ENCODE data around the gene SOS1. TPM values are rescaled to one million over a fixed set of nuclear protein-coding genes. Genes with fewer than 3 reads are reported as not detected.
A peak's percentile ranks its signal among the peaks of the same experiment; 100 is the strongest.
"Not testable (repeated sequence)": the region's sequence is repeated elsewhere in the genome, so short reads cannot be mapped to it uniquely, and the experiment has no call there.

SOS1 gene
- total RNA-seq, 2 donors from 2014 or later = 20.8 to 26.9 TPM

GRCh38 chr2:39062320-39062719, 58.5 kb downstream of the SOS1 start:
- intact Hi-C loops (cut with DNase I) = no loop called here
- ATAC-seq (no peak), DNase-seq (no peak)

GRCh38 chr2:39061280-39061679, 59.6 kb downstream of the SOS1 start:
- intact Hi-C loops (cut with DNase I) = no loop called here
- DNase-seq (no peak), ATAC-seq (no peak)

- intact Hi-C loops (cut with DNase I) = loop anchor here (2.0 to 5.0 kb wide), 3 partner anchors 63 to 171 kb away; partner anchors contain the start of gene SOS1 (in 1 of the 2)
- DNase-seq (no peak), ATAC-seq (no peak)
These were observed 61.4 kb downstream of the SOS1 start for GRCh38 chr2:39059366-39059952.

GRCh38 chr2:39058101-39058500, 62.8 kb downstream of the SOS1 start:
- intact Hi-C loops (cut with DNase I) = loop anchor here (2.0 to 5.0 kb wide), 3 partner anchors 64 to 173 kb away; partner anchors contain the start of gene SOS1 (in 1 of the 2)
- no peak for ATAC-seq
- no peak for DNase-seq

GRCh38 chr2:39052665-39053064, 68.2 kb downstream of the SOS1 start:
- intact Hi-C loops (cut with DNase I); ATAC-seq; DNase-seq: not testable (repeated sequence)

- intact Hi-C loops (cut with DNase I) = no loop called here
- DNase-seq (no peak), ATAC-seq (no peak)
These were observed 70.7 kb downstream of the SOS1 start for GRCh38 chr2:39050109-39050508.

- intact Hi-C loops (cut with DNase I) = no loop called here
- DNase-seq (no peak), ATAC-seq (no peak)
These were observed 81.8 kb downstream of the SOS1 start for GRCh38 chr2:39039072-39039471.

- DNase-seq (no peak), ATAC-seq (no peak)
- intact Hi-C loops (cut with DNase I) = no loop called here
These were observed 86.9 kb downstream of the SOS1 start for GRCh38 chr2:39033980-39034379.

- DNase-seq (no peak), ATAC-seq (no peak)
- intact Hi-C loops (cut with DNase I) = no loop called here
These were observed 93.4 kb downstream of the SOS1 start for GRCh38 chr2:39027421-39027820.

- intact Hi-C loops (cut with DNase I) = no loop called here
- ATAC-seq (no peak), DNase-seq (no peak)
These were observed 96.0 kb downstream of the SOS1 start for GRCh38 chr2:39024833-39025232.

GRCh38 chr2:39023649-39024048, 97.2 kb downstream of the SOS1 start:
- intact Hi-C loops (cut with DNase I) = no loop called here
- DNase-seq (no peak), ATAC-seq (no peak)

- DNase-seq = no peak
- intact Hi-C loops (cut with DNase I) = no loop called here
- no peak for ATAC-seq
These were observed 98.1 kb downstream of the SOS1 start for GRCh38 chr2:39022642-39023235.

GRCh38 chr2:39020383-39020782, 100.5 kb downstream of the SOS1 start:
- DNase-seq = no peak
- intact Hi-C loops (cut with DNase I) = no loop called here
- ATAC-seq = no peak

GRCh38 chr2:39018638-39019037, 102.2 kb downstream of the SOS1 start:
- intact Hi-C loops (cut with DNase I) = no loop called here
- ATAC-seq = no peak

GRCh38 chr2:39017334-39017733, 103.5 kb downstream of the SOS1 start:
- intact Hi-C loops (cut with DNase I) = no loop called here
- ATAC-seq = no peak

More at GRCh38 chr2:39018638-39019037, 102.2 kb downstream of the SOS1 start:
- DNase-seq = no peak

GRCh38 chr2:39015424-39015823, 105.4 kb downstream of the SOS1 start:
- intact Hi-C loops (cut with DNase I) = no loop called here
- ATAC-seq (no peak), DNase-seq (no peak)

More at GRCh38 chr2:39017334-39017733, 103.5 kb downstream of the SOS1 start:
- no peak for DNase-seq

GRCh38 chr2:39013871-39014270, 107.0 kb downstream of the SOS1 start:
- intact Hi-C loops (cut with DNase I) = no loop called here

GRCh38 chr2:39008665-39009064, 112.2 kb downstream of the SOS1 start:
- ATAC-seq (no peak), DNase-seq (no peak)
- intact Hi-C loops (cut with DNase I) = no loop called here

More at GRCh38 chr2:39013871-39014270, 107.0 kb downstream of the SOS1 start:
- DNase-seq (no peak), ATAC-seq (no peak)

- DNase-seq (no peak), ATAC-seq (no peak)
- intact Hi-C loops (cut with DNase I) = no loop called here
These were observed 112.9 kb downstream of the SOS1 start for GRCh38 chr2:39007875-39008504.

GRCh38 chr2:39000552-39000951, 120.3 kb downstream of the SOS1 start:
- intact Hi-C loops (cut with DNase I) = no loop called here
- DNase-seq (no peak), ATAC-seq (peak in 1 of 2 donors; percentile 19)

- peak in 1 of 2 donors; percentile 51 for ATAC-seq
- DNase-seq = no peak
- intact Hi-C loops (cut with DNase I) = no loop called here
These were observed 123.1 kb downstream of the SOS1 start for GRCh38 chr2:38997781-38998180.
